ENCODE results near the gene SPAG8. TPM values are rescaled to one million over a fixed set of nuclear protein-coding genes. Genes with fewer than 3 reads are reported as not detected.
A peak's percentile ranks its signal among the peaks of the same experiment; 100 is the strongest.

Gene SPAG8
- total RNA-seq, 1 donor from 2014 or later, result 0.12 TPM

DNA sequence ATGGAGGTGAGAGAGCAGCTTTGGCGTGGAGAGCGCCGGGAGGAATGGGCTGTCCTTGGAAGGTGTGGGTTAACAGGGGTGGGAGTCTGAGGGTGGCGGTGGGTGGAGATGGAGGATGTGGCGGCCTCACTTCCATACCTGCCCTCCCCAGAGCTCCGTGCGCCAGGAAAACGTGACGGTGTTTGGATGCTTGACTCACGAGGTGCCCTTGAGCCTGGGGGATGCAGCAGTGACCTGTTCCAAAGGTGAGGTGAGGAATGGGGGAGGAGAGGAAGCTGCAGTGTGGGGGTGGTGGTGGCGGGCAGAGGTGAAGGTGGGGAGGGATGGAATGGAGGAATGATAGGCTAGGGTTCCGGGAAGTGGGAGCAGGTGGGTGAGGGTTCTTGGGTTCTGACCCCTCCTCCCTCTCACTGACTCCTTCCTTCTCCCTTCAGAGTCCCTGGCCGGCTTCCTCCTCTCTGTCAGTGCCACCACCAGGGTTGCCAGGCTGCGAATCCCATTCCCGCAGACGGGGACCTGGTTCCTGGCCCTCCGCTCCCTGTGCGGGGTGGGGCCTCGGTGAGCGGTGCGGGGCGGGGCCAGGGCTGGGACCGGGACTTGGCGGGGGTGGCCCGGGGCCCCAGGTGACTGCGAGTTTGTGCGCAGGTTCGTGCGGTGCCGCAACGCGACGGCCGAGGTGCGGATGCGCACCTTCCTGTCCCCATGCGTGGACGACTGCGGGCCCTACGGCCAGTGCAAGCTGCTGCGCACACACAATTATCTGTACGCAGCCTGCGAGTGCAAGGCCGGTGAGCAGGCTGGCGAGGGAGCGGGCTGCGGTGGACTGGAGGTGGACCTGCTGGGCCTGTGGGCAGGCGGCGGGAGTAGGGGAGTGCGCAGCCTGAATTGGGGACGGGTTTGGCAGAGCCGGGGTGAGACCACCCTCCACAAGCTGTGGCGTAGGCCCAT, 34.0 kb upstream of the SPAG8 start:
- H3K4me3 ChIP-seq (ENCODE audit: low read depth, low read length), result no peak overlapping the region
- TF ChIP-seq, protein P1, sequence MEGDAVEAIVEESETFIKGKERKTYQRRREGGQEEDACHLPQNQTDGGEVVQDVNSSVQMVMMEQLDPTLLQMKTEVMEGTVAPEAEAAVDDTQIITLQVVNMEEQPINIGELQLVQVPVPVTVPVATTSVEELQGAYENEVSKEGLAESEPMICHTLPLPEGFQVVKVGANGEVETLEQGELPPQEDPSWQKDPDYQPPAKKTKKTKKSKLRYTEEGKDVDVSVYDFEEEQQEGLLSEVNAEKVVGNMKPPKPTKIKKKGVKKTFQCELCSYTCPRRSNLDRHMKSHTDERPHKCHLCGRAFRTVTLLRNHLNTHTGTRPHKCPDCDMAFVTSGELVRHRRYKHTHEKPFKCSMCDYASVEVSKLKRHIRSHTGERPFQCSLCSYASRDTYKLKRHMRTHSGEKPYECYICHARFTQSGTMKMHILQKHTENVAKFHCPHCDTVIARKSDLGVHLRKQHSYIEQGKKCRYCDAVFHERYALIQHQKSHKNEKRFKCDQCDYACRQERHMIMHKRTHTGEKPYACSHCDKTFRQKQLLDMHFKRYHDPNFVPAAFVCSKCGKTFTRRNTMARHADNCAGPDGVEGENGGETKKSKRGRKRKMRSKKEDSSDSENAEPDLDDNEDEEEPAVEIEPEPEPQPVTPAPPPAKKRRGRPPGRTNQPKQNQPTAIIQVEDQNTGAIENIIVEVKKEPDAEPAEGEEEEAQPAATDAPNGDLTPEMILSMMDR (conservative IDR thresholded peaks at IDR 0.05; ENCODE audit: low read depth, low read length), result no peak
- no peak for DNase-seq (ENCODE audit: low read depth)

DNA sequence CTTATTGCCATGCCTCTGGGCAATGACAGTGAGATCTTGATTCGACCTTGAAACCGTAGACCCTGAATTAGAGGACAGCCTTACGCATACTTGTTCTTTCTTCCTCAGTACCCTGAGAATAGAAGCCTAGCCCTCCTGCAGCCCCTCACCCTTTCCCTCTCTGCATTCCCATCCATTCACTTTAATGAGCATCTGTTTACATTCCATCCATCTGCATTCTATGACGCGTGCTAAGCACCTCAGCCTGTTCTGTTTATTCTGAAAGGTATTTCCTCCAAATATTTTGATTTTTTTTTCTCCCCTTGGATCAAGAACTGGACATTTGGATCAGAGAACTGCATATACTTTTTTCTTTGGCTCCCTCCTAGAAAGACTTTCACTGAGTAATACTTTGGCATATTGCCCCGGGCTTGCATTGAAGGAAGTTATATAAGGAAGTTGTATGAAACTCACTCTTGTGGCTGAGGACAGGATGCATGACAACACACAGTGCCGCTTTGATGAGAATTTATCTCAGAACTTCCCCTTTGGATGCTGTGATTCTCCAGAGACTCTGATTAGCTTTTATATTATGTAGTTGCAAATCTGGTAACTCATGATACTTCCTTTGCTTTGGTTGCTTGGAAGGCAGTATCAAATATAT, 32.7 kb upstream of the SPAG8 start:
- TF ChIP-seq, protein P1 (conservative IDR thresholded peaks at IDR 0.05; ENCODE audit: low read depth, low read length), result no peak
- no peak overlapping the region for H3K4me3 ChIP-seq (ENCODE audit: low read depth, low read length)
- peak; percentile 12 for DNase-seq (ENCODE audit: low read depth)

DNA sequence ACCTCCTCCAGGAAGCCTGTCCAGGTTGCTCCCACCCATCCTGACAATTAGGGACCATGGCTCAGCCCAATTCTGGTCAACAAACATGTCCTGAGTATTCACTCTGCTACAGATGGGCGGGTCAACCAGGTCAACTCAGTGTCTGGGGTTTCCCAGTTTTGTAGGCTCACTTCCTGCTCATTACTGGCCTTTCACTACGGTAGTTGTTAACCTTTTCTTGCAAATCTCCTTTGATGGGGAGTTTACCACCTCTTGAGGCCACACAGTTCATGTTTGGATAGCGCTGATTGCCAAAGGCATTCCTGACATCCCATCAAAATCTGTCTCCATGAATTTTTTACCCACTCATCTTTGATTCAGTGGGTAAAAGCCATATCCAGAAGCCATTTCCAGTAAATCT, 30.7 kb upstream of the SPAG8 start:
- H3K4me3 ChIP-seq (ENCODE audit: low read depth, low read length), result no peak overlapping the region
- TF ChIP-seq, protein P1 (conservative IDR thresholded peaks at IDR 0.05; ENCODE audit: low read depth, low read length), result no peak
- DNase-seq (ENCODE audit: low read depth), result no peak

DNA sequence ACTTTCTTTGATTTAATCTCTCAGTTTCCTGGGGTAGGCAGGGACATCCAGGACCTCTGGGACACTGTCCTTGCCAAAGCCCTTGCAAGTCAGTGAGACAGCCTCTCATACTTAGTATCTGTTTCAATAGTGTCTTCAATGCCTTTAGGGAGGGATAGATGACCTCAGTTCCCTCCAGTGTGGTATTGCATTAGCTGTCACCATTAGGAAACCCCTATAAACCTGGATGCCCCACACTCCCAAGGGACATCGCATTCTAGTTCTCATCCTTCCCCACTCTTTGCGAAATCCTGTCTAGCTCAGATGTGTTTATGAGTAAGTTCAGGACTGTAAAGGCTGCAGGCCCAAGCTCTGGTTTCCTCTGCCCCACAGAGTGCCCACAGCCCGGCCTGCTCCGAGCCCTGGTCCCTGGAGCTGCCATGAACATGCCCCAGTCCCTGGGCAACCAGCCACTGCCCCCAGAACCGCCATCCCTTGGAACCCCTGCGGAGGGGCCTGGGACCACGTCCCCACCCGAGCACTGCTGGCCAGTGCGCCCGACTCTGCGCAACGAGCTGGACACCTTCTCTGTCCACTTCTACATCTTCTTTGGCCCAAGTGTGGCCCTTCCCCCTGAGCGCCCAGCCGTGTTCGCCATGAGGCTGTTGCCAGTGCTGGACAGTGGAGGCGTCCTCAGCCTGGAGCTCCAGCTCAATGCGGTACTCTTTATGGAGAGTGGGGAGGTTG, 30.1 kb upstream of the SPAG8 start:
- H3K4me3 ChIP-seq (ENCODE audit: low read depth, low read length), result no peak overlapping the region
- no peak for DNase-seq (ENCODE audit: low read depth)
- TF ChIP-seq, protein P1 (conservative IDR thresholded peaks at IDR 0.05; ENCODE audit: low read depth, low read length), result no peak

DNA sequence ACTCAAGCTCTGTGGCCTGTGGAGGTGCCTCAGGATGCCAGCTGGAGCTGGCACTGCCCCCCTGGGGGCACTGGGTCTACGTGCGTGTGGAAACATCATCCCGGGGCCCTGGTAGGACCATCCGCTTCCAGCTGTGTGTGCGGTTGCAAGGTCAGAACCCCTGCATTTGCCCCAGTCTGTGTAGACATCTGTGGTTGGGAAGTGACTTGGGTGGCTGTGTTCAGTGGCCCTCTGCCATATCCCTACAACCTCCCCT, 29.5 kb upstream of the SPAG8 start:
- DNase-seq (ENCODE audit: low read depth), result no peak
- no peak overlapping the region for H3K4me3 ChIP-seq (ENCODE audit: low read depth, low read length)
- TF ChIP-seq, protein P1 (conservative IDR thresholded peaks at IDR 0.05; ENCODE audit: low read depth, low read length), result no peak

DNA sequence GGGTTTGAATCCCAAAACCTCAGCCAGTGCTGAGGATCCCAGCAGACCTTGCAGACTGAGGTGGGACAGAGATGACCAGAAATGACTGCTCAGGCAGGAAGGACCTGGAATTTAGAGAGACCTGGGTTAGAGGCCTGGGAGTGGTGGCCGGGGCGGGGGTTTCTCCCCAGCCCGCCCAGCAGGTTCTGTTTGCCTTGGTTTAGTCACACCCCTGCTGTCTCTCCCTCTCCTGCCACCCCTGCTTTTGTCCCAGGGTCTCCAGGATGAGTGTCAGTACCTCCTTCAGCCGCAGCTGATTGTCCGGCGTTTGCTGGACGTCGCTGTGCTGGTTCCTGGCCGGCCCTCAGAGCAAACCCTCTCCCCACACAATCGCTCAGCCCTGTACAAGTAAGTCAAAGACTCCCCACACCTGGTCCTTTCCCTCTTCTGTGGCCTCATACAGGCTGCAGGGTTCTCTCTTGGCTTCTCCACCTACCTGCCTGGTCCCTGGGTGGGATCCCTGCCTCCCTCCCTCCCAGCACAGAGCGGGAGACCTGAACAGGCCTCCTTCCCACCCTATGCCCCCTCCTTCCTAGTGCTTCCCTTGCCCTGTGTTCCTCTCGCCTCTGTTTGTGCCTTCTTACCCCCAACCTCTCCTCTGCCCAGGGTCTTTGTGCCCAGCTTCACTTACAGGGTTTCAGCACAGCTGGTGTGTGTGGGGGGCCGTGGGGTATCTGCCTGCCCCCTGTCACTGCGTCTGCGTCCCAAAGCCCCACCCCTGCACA, 29.0 kb upstream of the SPAG8 start:
- TF ChIP-seq, protein P1 (conservative IDR thresholded peaks at IDR 0.05; ENCODE audit: low read depth, low read length), result no peak
- no peak overlapping the region for H3K4me3 ChIP-seq (ENCODE audit: low read depth, low read length)
- DNase-seq (ENCODE audit: low read depth), result no peak
